Endothelial cell (in vitro differentiated cells): ENCODE results near the gene IPO9. TPM values are rescaled to one million over a fixed set of nuclear protein-coding genes. Genes with fewer than 3 reads are reported as not detected.
"Not testable (repeated sequence)": the region's sequence is repeated elsewhere in the genome, so short reads cannot be mapped to it uniquely, and the experiment has no call there.

Experiments used
- DNase-seq: peaks from one replicate; pipeline ENCODE4 v3.0.0; 2021; ENCODE audit warnings: low spot score
- H3K27ac Mint-ChIP-seq: one replicate; pipeline ENCODE4 v1.8.0; 2021; ENCODE audit warnings: mixed read lengths, inconsistent platforms; ENCODE audit not compliant: unreplicated experiment
- H3K27me3 Mint-ChIP-seq: one replicate; pipeline ENCODE4 v1.8.0; 2021; ENCODE audit warnings: mild to moderate bottlenecking, moderate library complexity, mixed read lengths, inconsistent platforms; ENCODE audit not compliant: unreplicated experiment
- H3K36me3 Mint-ChIP-seq: one replicate; pipeline ENCODE4 v1.8.0; 2021; ENCODE audit warnings: mild to moderate bottlenecking, low read depth, mixed read lengths, inconsistent platforms; ENCODE audit not compliant: unreplicated experiment
- H3K4me1 Mint-ChIP-seq: one replicate; pipeline ENCODE4 v1.8.0; 2021; ENCODE audit warnings: mild to moderate bottlenecking, mixed read lengths, inconsistent platforms; ENCODE audit not compliant: unreplicated experiment
- H3K4me3 Mint-ChIP-seq: one replicate; pipeline ENCODE4 v1.8.0; 2021; ENCODE audit warnings: mild to moderate bottlenecking, mixed read lengths, inconsistent platforms; ENCODE audit not compliant: unreplicated experiment
- H3K9me3 Mint-ChIP-seq: one replicate; pipeline ENCODE4 v1.8.0; 2021; ENCODE audit warnings: mixed read lengths, inconsistent platforms; ENCODE audit not compliant: unreplicated experiment
- CTCF ChIP-seq: fragments of 200-600 bp; sonication (generic); IDR thresholded peaks from one replicate; pipeline ENCODE4 v1.5.0; 2021; ENCODE audit warnings: antibody characterized with exemption; ENCODE audit not compliant: unreplicated experiment
- total RNA-seq: library from RNA; stranded (reverse); fragmentation: NEBNext Ultra II Directional; extraction: Animal tissue kit (Norgen Biotek cat#: 25700); gene quantifications from one replicate; pipeline ENCODE4 v1.2.1, GENCODE V29; 2021; ENCODE audit not compliant: unreplicated experiment

IPO9 gene
- total RNA-seq, 1 donor from 2014 or later, result 69.5 TPM

GRCh38 chr1:201898992-201899391, 70.0 kb downstream of the IPO9 start:
- DNase-seq, result no peak
- peaks cover 3% of the 10 kb centered on the region for H3K4me1 Mint-ChIP-seq
- H3K9me3 Mint-ChIP-seq, result no peaks in the 10 kb centered on the region
- H3K36me3 Mint-ChIP-seq, result no peaks in the 10 kb centered on the region
- H3K27me3 Mint-ChIP-seq, result peaks cover 10% of the 10 kb centered on the region
- no peak overlapping the region for H3K27ac Mint-ChIP-seq
- TF ChIP-seq CTCF, result no peak
- H3K4me3 Mint-ChIP-seq, result no peak overlapping the region

- DNase-seq, result no peak
- no peak for TF ChIP-seq CTCF
- Mint-ChIP-seq H3K36me3 (no peaks in the 10 kb centered on the region), H3K27ac (no peak overlapping the region), H3K4me3 (peak overlapping the region; percentile 12), H3K4me1 (peaks cover 3% of the 10 kb centered on the region), H3K9me3 (no peaks in the 10 kb centered on the region), H3K27me3 (peaks cover 13% of the 10 kb centered on the region)
Measured at GRCh38 chr1:201899683-201900429, 70.9 kb downstream of the IPO9 start.

- Mint-ChIP-seq H3K4me1 (peaks cover 3% of the 10 kb centered on the region), H3K36me3 (no peaks in the 10 kb centered on the region), H3K27me3 (peaks cover 13% of the 10 kb centered on the region), H3K4me3 (peak overlapping the region; percentile 12), H3K27ac (no peak overlapping the region), H3K9me3 (no peaks in the 10 kb centered on the region)
- TF ChIP-seq CTCF, result no peak
- DNase-seq, result no peak
Measured at GRCh38 chr1:201900476-201900875, 71.5 kb downstream of the IPO9 start.

- H3K4me1 Mint-ChIP-seq, H3K4me3 Mint-ChIP-seq, DNase-seq, H3K36me3 Mint-ChIP-seq, H3K27ac Mint-ChIP-seq, H3K9me3 Mint-ChIP-seq: not testable (repeated sequence)
- H3K27me3 Mint-ChIP-seq, result peaks cover 12% of the 10 kb centered on the region
Measured at GRCh38 chr1:201901036-201901435, 72.1 kb downstream of the IPO9 start.

- no peaks in the 10 kb centered on the region for H3K4me1 Mint-ChIP-seq
- no peak overlapping the region for H3K27ac Mint-ChIP-seq
- DNase-seq, result no peak
- no peak for TF ChIP-seq CTCF
- peaks cover 9% of the 10 kb centered on the region for H3K27me3 Mint-ChIP-seq
- H3K9me3 Mint-ChIP-seq, result no peaks in the 10 kb centered on the region
- H3K36me3 Mint-ChIP-seq, result no peaks in the 10 kb centered on the region
- no peak overlapping the region for H3K4me3 Mint-ChIP-seq
Measured at GRCh38 chr1:201902198-201902597, 73.2 kb downstream of the IPO9 start.
